Left kidney (tissue), 2 donors: ENCODE data around the gene TP53BP2. TPM values are rescaled to one million over a fixed set of nuclear protein-coding genes. Genes with fewer than 3 reads are reported as not detected.
"Not testable (repeated sequence)": the region's sequence is repeated elsewhere in the genome, so short reads cannot be mapped to it uniquely, and the experiment has no call there.

ENCODE experiments used
- DNase-seq: peaks from one replicate; pipeline ENCODE4 v3.0.0-alpha.2; 2013
- polyA plus RNA-seq: library from polyadenylated mRNA; unstranded; fragments of 120-200 nt; gene quantifications from one replicate; pipeline ENCODE4 v1.2.1, GENCODE V29; 2013; ENCODE audit not compliant: insufficient read length

Gene TP53BP2
- polyA plus RNA-seq, 1 donor, result 55.8 TPM

DNA sequence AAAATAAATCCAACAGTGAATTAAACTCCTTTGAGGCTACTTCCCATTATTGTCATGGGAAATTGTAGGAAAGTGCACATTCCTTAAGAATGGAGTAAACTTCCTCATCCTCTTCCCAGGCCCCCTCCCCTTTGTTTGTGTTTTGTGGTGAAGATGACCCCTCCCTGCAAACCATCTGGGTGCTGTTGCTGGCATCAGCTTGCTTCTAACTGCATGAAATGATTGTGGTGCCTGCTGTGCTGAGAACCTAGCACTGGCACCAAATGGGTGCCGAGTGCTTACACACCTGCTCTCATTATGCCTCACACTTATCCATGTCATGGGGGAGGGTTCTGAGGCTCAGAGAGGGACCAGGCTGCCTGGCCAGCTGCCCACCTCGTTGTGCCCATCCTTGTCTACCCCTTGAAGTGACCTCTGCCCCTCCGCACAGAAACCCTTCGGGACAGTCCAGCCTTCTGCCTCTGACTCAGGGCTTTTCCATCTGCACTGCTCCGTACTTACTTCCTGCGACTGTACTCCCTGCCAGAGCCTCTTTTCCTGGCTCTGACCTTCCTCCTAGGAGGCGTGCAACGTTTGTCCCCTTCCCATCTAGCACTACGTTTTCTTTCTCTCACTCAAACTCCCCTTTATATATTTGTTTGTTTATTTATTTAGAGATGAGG is 102.8 kb downstream of the TP53BP2 start:
- no peak for DNase-seq

DNA sequence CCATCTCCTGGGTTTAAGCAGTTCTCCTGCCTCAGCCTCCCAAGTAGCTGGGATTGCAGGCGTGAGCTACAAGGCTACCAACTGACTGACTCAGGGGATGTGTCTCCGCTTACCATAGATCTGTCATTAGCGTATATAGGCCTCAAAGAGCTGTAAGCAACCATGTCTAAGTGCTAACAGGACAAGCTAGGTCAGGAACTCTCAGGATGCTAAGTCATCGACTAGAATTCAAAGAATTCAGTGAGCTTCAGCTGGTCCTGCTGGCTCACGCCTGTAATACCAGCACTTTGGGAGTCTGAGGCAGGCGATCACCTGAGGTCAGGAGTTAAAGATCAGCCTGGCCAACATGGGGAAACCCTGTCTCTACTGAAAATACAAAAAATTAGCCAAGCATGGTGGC is 103.9 kb downstream of the TP53BP2 start:
- DNase-seq, result no peak

DNA sequence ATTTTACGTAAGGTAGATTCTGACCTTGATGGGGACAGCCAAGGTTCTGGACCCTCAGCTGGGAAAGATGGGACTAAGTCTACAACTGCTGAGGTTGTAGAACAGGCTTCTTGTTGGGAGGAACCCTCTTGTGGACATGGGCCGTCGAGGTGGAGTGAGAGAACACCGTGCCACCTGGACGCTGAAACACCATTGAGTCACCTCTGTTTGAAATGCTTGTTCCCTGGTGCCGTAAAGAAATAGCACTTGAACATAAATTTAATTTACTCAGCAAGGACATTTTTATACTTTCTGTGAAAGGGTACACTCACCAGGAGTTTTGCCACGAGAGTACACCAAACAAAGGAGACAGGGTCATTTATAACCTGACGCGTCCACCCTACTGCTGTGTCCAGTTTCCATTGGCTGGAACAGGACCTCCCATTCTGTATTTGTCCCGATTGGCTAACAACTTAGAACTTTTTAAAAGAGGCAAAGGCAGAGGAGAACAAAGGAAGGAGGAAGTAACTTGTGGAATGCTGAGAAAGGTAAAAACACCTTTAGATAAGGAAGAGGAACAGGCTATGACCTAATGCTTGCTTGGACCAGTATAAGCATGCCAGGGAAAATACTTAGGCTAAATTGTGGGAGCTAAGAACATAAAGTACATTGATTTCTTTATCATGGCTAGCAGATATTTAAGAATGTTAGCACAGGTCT is 105.6 kb downstream of the TP53BP2 start:
- DNase-seq, result not testable (repeated sequence)

DNA sequence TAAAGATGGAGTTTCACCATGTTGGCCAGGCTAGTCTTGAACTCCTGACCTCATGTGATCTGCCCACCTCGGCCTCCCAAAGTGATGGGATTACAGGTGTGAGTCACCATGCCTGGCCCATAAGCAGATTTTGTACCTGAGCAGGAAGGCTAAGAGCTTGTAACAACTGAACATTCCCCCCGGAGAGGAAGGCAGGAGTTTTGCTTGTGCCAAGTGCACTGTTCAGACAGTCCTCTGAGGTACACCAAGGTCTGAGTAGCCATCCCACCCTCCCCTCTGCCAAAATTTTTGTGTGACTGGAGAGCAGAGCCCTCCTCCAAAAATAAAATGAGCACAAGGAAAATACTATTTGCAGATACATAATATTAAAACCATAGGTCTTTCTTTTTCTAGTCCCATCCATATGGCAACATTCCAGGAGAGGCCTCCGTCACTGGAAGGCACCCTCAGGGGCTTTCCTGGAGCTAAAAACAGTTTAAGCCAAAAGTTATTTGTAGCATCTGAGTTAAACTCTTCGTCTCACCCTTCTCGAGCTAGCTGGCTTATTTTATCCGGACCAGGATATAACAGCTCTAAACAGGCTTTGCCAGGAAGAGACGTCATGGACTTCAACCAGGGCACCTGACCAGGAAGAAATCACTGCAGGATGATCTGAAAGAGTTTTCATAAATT is 106.2 kb downstream of the TP53BP2 start:
- no peak for DNase-seq

DNA sequence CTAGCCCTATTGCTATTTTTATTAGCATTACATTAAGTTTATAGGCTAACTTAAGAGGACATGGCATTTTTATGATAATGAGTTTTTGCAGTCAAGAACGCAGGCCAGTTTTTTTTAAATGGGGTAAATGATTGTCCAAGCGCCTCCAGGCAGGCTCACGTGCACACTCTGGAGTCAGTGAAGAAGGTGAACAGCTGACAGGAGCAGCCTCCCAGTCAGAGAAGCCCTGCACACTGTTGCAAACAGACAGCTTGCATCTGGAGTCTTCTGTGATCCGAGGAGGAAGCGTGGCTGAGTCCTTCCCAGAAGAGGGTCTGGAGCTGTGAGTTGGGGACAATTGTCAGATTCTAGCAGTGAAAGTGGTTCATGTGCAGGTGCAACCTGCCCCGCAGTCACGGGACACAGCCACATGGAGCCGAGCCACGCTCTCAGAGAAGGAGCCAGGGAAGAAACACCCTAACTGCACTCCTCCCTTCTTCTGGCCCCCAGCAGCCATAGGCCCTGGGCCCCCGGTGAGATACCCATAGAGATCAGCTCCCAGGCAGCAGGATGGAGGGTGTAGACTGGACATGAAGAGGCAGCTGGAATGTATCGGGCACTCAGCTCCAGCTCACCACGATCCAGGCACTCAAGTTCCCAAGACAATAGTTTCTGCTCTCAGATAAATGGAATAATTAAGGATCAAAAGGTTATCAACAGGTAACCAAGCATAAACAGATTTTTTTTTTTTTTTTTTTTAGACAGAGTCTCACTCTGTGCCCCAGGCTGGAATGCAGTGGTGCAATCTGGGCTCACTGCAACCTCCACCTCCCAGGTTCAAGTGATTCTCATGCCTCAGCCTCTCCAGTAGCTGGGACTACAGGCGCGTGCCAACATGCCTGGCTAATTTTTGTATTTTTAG is 107.0 kb downstream of the TP53BP2 start:
- peak; percentile 75 for DNase-seq

DNA sequence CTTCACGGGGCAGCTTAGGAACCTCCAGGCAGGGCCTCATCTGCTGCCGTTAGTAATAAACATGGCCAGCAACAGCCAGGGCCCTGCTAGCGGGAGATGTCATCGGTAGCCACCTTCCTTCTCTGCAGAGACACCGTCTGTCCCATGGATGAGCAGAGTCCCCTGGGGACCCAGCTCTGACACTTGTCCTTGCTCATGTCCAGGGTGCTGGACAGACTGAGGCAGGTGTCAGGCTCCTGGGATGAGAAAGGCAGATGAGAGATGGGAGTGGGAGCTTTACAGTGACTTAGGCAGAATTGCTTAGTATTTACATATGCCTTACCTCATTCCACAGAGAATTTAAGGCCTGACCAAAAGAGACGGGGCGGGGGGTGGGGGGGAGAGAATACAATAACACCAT is 108.4 kb downstream of the TP53BP2 start:
- DNase-seq, result no peak

DNA sequence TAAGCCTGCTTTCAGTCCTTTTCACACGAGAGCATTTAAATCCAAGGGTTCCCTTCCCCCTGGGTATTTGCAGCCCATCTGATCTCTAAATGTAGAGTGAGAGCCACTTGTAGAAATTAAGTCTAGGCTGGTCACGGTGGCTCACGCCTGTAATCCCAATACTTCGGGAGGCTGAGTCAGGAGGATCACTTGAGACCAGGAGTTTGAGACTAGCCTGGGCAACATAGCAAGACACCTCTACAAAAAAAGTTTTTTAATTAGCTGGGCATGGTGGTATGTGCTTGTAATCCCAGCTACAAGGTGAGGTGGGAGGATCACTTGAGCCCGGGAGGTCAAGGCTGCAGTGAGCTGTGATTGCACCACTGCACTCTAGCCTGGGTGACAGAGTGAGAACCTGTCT is 109.1 kb downstream of the TP53BP2 start:
- not testable (repeated sequence) for DNase-seq

DNA sequence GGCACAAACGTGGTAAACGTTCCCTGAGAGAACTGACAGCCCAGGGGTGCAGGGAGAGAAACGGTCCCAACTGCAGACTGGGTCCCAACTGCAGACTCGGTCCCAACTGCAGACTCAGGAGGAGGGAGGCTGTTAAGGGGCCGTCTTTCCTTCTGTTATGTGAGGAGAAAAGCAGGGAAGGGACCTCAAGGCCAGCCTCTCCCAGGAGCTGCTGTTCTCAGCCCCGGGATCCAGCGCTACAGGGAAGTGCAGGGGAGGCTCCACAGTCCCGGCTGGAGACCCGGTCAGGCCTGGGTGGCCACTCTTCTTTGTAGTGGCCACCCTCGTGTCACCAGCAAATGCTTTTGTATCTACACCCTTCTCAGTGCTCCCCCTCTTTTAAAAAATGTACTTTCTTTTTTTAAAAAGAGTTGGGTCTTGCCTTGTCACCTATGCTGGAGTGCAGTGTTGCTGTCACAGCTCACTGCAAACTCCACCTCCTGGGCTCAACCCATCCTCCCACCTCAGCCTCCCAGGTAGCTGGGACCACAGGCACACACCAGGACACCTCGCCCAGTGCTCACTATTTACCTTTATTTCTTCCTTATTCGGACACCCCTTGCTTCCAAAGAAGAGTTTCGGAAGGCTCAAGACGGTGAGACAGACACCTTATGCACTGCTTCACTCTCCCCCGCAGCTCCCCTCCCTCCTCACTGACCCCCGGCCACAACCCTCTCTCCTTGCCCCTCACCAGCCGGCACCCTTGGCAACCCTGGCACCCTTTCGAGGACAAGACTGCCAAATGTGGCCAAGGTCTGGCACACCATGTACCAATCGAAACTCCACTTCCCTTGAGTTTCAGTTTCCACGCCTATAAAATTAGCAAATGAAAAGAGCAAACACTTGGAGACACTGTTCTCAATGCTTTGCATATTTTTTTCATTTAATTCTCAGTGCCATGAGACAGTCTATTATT is 111.6 kb downstream of the TP53BP2 start:
- DNase-seq, result no peak

DNA sequence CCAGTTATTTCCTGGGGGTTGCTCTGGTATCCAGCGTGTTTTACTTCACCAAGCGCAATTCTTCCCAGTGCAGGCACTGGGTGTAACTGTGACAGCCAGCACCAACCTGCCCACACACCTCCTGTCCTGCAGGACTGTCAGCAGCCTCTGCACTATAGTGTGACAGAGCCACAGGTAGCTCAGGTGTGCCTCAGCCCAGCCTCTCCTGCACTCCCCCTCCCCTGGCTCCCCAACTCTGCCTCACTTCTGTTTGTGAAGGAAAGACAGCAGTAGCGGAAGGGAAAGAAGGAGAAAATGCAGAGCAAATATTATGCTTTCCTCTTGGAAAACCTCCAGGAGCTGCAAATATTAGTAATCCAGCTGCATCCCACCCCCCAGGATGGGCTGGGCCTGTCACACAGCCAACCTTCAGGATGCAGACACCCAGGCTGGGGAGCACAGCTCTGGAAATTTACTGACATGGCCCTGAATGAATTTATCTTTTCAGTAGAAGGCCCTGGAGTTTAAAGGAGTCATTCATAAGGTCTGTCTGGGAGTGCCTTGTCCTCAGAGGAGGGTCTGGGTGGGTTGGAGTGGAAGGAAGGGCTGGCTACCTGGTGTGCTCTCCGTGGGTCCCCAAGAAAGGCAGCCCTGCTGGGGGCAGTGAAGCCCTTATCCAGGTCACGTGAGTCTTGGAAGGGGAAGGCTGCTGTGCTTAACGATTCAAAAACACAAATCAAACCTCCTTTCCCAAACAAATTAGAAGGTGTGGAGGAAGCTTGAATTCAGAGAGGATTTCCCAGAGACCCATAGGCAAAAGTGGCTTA is 112.6 kb downstream of the TP53BP2 start:
- no peak for DNase-seq

DNA sequence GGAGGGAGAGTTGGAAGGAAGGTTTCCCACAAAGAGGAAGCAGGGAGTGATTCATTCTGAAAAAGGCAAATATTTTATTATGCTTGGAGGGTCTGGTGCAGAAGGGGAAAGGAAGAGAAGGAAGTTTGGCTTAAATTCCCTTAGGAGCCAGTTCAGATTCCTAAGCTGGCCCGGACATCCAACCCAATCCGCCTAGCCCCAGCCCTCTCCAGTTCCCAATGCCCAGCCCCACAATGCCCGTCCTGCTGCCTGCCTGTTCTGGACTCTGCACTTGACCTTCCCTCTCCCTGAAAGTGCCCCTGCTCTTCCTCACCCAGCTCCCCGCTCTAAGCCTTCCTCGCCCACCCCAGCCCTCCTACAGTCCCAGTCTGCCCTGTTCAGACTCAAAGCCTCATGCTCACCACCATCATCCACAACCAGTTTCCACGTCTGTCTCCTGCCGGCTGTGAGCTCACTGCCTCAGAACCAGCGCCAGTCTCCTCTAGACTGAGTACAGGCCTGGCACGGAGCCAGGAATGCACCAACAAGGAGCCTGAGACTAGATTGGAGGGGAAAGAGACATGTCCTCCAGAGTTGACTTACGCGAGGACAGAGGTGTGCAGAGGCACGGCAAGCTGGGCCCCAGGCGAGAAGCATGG is 114.5 kb downstream of the TP53BP2 start:
- no peak for DNase-seq

DNA sequence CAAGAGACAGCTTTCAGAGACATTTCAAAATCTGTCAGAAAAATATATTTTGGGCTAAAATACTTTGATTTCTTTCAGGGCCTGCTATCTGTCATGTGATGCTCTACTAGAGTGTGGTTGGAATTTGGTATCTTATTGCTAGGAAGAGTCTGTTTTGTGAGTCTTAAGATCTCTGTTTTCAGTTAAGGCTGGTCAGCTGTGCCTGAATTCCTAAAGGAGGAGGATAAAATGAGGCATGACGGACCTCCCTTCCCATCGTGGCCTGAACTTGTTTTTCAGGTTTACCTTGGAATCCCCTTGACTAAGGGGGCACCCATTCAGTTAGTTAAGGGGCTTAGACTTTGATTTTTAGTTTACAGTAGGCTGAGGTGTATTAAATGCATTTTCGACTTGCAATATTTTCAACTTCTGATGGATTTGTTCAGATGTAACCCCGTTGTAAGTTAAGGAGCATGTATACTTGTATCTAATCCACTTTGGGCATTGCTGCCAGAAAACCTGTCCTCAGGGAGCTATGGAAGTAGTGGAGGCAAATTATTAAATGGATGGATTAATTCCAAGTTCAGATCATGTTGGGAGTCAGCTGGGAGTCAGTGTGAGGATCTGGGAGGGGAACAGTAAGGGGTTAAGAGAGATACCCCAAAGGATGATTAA is 115.1 kb downstream of the TP53BP2 start:
- DNase-seq, result no peak

DNA sequence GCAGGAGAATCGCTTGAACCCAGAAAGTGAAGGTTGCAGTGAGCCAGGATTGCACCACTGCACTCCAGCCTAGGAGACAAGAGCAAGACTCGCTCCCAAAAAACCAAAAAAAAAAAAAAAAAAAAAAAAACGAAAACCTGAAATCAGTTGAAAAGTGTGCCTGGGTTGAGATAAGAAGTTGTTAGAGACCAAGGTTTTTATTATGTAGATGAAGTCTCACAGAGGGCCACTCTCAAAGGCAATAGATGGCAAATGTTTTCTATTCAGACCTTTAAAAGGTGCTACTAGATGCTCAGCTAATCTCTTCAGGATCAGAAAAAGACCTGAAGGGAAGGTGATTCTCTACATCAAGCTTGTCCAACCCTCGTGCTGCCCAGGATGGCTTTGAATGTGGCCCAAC is 115.8 kb downstream of the TP53BP2 start:
- DNase-seq, result no peak

Other genes with a start within 250 kb of the TP53BP2 start
- gene CAPN8, start 180.2 kb downstream of the TP53BP2 start, polyA plus RNA-seq, result 2.3 TPM
- gene CAPN2, start 133.4 kb downstream of the TP53BP2 start, polyA plus RNA-seq, result 199 TPM